HCT116 (cell line): ENCODE measurements around the gene ZNF133. TPM values are rescaled to one million over a fixed set of nuclear protein-coding genes. Genes with fewer than 3 reads are reported as not detected.
"Not testable (repeated sequence)": the region's sequence is repeated elsewhere in the genome, so short reads cannot be mapped to it uniquely, and the experiment has no call there.

Experiments used
- ATAC-seq: fragments of 200-7000 bp; cut with Tn5 transposase; 2 replicates; pipeline ENCODE4 v1.9.1; 2020; ENCODE audit warnings: mild to moderate bottlenecking, moderate library complexity
- BruUV-seq: library from RNA; stranded (reverse); fragments of 400-500 nt; replicated peaks from 2 replicates; lab custom pipeline; 2021; lab: Mats Ljungman, UMichigan
- CTCF ChIA-PET: fragments of 300-600 bp; sonication (Branson Sonifier 250); formaldehyde crosslinking; loops from one replicate; lab custom pipeline; 2021; ENCODE audit warnings: antibody characterized with exemption; lab: Charles Lee
- POLR2A ChIA-PET: fragments of 300-600, 350-600 bp; sonication (Branson Sonifier 250); formaldehyde crosslinking; loops from one replicate; lab custom pipeline; 2021; ENCODE audit warnings: antibody characterized with exemption; lab: Charles Lee
- RAD21 ChIA-PET, 2 experiments: fragments of 300-600 bp; sonication (Branson Sonifier 250); formaldehyde crosslinking; loops; one replicate each; lab custom pipeline; 2023; ENCODE audit warnings: low total read pairs in 2 of 2; ENCODE audit not compliant: uncharacterized antibody in 2 of 2, unreplicated experiment in 2 of 2, low non-redundant PET in 1 of 2; lab: Charles Lee
- DNase-seq: peaks from one replicate; pipeline ENCODE4 v3.0.0-alpha.2; 2010; ENCODE audit warnings: low read depth, low spot score
- H2AFZ ChIP-seq: fragments of 200-600 bp; shearing (Covaris generic), sonication (generic); 2 replicates; pipeline ENCODE4 v1.6.1; 2017; ENCODE audit warnings: low read depth, mixed run types, mixed read lengths, antibody characterized with exemption, low read length; ENCODE audit not compliant: poor library complexity, severe bottlenecking
- H3K27ac ChIP-seq: 2 replicates; pipeline ENCODE4 v1.5.1; 2012; ENCODE audit warnings: low read depth, low read length
- H3K27me3 ChIP-seq: fragments of 200-600 bp; sonication (generic); 2 replicates; pipeline ENCODE4 v1.6.1; 2016; ENCODE audit warnings: mixed run types, low read length, mixed read lengths; ENCODE audit not compliant: insufficient read depth
- H3K36me3 ChIP-seq, 2 experiments: fragments of 200-500 bp in 1 of 2; fragments of 200-600 bp in 1 of 2; sonication (Bioruptor generic) in 1 of 2; sonication (generic) in 1 of 2; 2 replicates each; pipeline versions ENCODE4 v1.5.1 to v1.6.1; 2014 to 2016; ENCODE audit warnings: low read length in 2 of 2, inconsistent platforms in 1 of 2, mixed read lengths in 1 of 2, mixed run types in 1 of 2; ENCODE audit not compliant: insufficient read depth in 2 of 2, control insufficient read depth in 1 of 2
- H3K4me1 ChIP-seq, 2 experiments: fragments of 200-600 bp in 1 of 2; sonication (generic) in 1 of 2; 2 replicates each; pipeline versions ENCODE4 v1.5.1 to v1.6.1; 2012 to 2017; ENCODE audit warnings: low read length in 2 of 2, inconsistent platforms in 1 of 2, mild to moderate bottlenecking in 1 of 2, mixed read lengths in 1 of 2, mixed run types in 1 of 2, moderate library complexity in 1 of 2; ENCODE audit not compliant: insufficient read depth in 2 of 2, control insufficient read depth in 1 of 2
- H3K4me2 ChIP-seq: fragments of 200-600 bp; sonication (generic); 2 replicates; pipeline ENCODE4 v1.6.1; 2017; ENCODE audit warnings: mixed run types, low read length, mixed read lengths
- H3K4me3 ChIP-seq, 2 experiments: fragments of 200-600 bp in 1 of 2; sonication (generic) in 1 of 2; replicated peaks in 1 of 2; 2 replicates each; pipeline ENCODE4 v1.5.1; 2011 to 2016; ENCODE audit warnings: low read length in 2 of 2, control low read depth in 1 of 2, low read depth in 1 of 2, mild to moderate bottlenecking in 1 of 2, mixed read lengths in 1 of 2, mixed run types in 1 of 2
- H3K79me2 ChIP-seq: fragments of 200-600 bp; sonication (generic); 2 replicates; pipeline ENCODE4 v1.6.1; 2017; ENCODE audit warnings: mild to moderate bottlenecking, mixed run types, low read length, moderate library complexity, mixed read lengths; ENCODE audit not compliant: insufficient read depth
- H3K9ac ChIP-seq: fragments of 200-600 bp; sonication (generic); 2 replicates; pipeline ENCODE4 v1.6.1; 2016; ENCODE audit warnings: low read length, mixed read lengths
- H3K9me2 ChIP-seq: fragments of 200-600 bp; sonication (generic), shearing (Covaris generic); 2 replicates; pipeline ENCODE4 v1.6.1; 2017; ENCODE audit warnings: mixed run types, mild to moderate bottlenecking, moderate library complexity; ENCODE audit not compliant: insufficient read depth
- H3K9me3 ChIP-seq, 2 experiments: fragments of 200-500 bp in 1 of 2; fragments of 200-600 bp in 1 of 2; sonication (Bioruptor generic) in 1 of 2; sonication (generic) in 1 of 2; 2 replicates each; pipeline ENCODE4 v1.6.1; 2014 to 2017; ENCODE audit warnings: low read length in 2 of 2, mixed read lengths in 2 of 2, inconsistent platforms in 1 of 2, low read depth in 1 of 2, mild to moderate bottlenecking in 1 of 2, mixed run types in 1 of 2, moderate library complexity in 1 of 2; ENCODE audit not compliant: control insufficient read depth in 1 of 2, insufficient read depth in 1 of 2
- H4K20me1 ChIP-seq: fragments of 200-600 bp; sonication (generic), shearing (Covaris generic); 2 replicates; pipeline ENCODE4 v1.6.1; 2017; ENCODE audit warnings: mixed run types, mild to moderate bottlenecking, moderate library complexity; ENCODE audit not compliant: insufficient read depth
- CBX3 ChIP-seq: IDR thresholded peaks from 2 replicates; pipeline ENCODE4 v1.6.1; 2012; ENCODE audit warnings: low read depth
- CEBPB ChIP-seq: IDR thresholded peaks from 2 replicates; pipeline ENCODE4 v1.6.1; 2012; ENCODE audit warnings: low read depth
- CTCF ChIP-seq, 3 experiments: fragments of 200-600 bp in 1 of 3; sonication (generic) in 1 of 3; IDR thresholded peaks in 2 of 3; conservative IDR thresholded peaks in 1 of 3; 2 replicates each; pipeline ENCODE4 v1.5.1; 2012 to 2017; ENCODE audit warnings: low read depth in 2 of 3, low read length in 2 of 3, antibody characterized with exemption in 1 of 3, borderline replicate concordance in 1 of 3, control low read depth in 1 of 3, mild to moderate bottlenecking in 1 of 3, mixed read lengths in 1 of 3, mixed run types in 1 of 3, moderate library complexity in 1 of 3; ENCODE audit not compliant: insufficient read depth in 1 of 3
- ELF1 ChIP-seq: IDR thresholded peaks from 2 replicates; pipeline ENCODE4 v1.6.1; 2012; ENCODE audit warnings: low read depth, borderline replicate concordance
- EZH2 ChIP-seq: fragments of 200-600 bp; sonication (generic); IDR thresholded peaks from 2 replicates; pipeline ENCODE4 v1.6.1; 2017; ENCODE audit warnings: antibody characterized with exemption, mixed run types
- FOSL1 ChIP-seq: IDR thresholded peaks from 2 replicates; pipeline ENCODE4 v1.6.1; 2012; ENCODE audit warnings: low read depth
- JUND ChIP-seq: IDR thresholded peaks from 2 replicates; pipeline ENCODE4 v1.6.1; 2012
- POLR2A ChIP-seq: IDR thresholded peaks from 2 replicates; pipeline ENCODE4 v1.7.0; 2011; ENCODE audit warnings: borderline replicate concordance; ENCODE audit not compliant: insufficient read depth, insufficient read length; ENCODE audit errors: extremely low read depth
- RAD21 ChIP-seq: IDR thresholded peaks from 2 replicates; pipeline ENCODE4 v1.6.1; 2012; ENCODE audit warnings: low read depth, mild to moderate bottlenecking
- SP1 ChIP-seq: IDR thresholded peaks from 2 replicates; pipeline ENCODE4 v1.6.1; 2012; ENCODE audit warnings: low read depth
- SRF ChIP-seq: IDR thresholded peaks from 2 replicates; pipeline ENCODE4 v1.6.1; 2012; ENCODE audit warnings: low read depth
- TCF7L2 ChIP-seq: IDR thresholded peaks from 2 replicates; pipeline ENCODE4 v1.7.0; 2011; ENCODE audit warnings: borderline replicate concordance, inconsistent platforms; ENCODE audit not compliant: insufficient read depth, insufficient read length; ENCODE audit errors: extremely low read depth
- ZBTB33 ChIP-seq: IDR thresholded peaks from 2 replicates; pipeline ENCODE4 v1.6.1; 2011; ENCODE audit warnings: mild to moderate bottlenecking, low read length, moderate library complexity; ENCODE audit not compliant: insufficient replicate concordance; ENCODE audit errors: extremely low read depth
- ZFX ChIP-seq: fragments of 450-650 bp; IDR thresholded peaks from 2 replicates; pipeline ENCODE4 v1.6.1; 2017
- intact Hi-C: fragments of 100-400 bp; cut with micrococcal nuclease; formaldehyde crosslinking; loops from 2 replicates; pipeline ENCODE4 v1.10.0; 2022
- total RNA-seq: library from RNA; stranded (reverse); gene quantifications from one replicate; pipeline ENCODE4 v1.2.1, GENCODE V29; 2021; ENCODE audit not compliant: unreplicated experiment

The ZNF133 gene
- total RNA-seq, 1 experiment from 2014 or later: 9.3 TPM

- H3K9me3 ChIP-seq, H3K36me3 ChIP-seq, POLR2A ChIA-PET, ATAC-seq, DNase-seq, BruUV-seq, H3K79me2 ChIP-seq, H2AFZ ChIP-seq, H3K4me1 ChIP-seq, H3K27ac ChIP-seq, H4K20me1 ChIP-seq, H3K9ac ChIP-seq, H3K27me3 ChIP-seq, CTCF ChIA-PET, H3K4me3 ChIP-seq, RAD21 ChIA-PET, H3K4me2 ChIP-seq, H3K9me2 ChIP-seq, intact Hi-C loops: not testable (repeated sequence)
Observed at GRCh38 chr20:18349749-18350148, 61.4 kb downstream of the ZNF133 start.

- BruUV-seq: no TSS peak
- no peak overlapping the region for H2AFZ ChIP-seq
- H3K9me2 ChIP-seq: no peaks in the 10 kb centered on the region
- intact Hi-C loops: no loop called here
- no peak for ATAC-seq
- H3K27me3 ChIP-seq: no peaks in the 10 kb centered on the region
- no peak overlapping the region for H3K4me2 ChIP-seq
- H3K9me3 ChIP-seq: no peaks in the 10 kb centered on the region
- TF ChIP-seq ZFX (no peak), SRF (no peak), TCF7L2 (no peak), CEBPB (no peak), RAD21 (no peak), ZBTB33 (no peak), POLR2A (no peak), JUND (no peak), FOSL1 (no peak), SP1 (no peak), CBX3 (no peak), ELF1 (no peak), CTCF (IDR thresholded peaks at IDR 0.05 in 2 of 3, conservative IDR thresholded peaks at IDR 0.05 in 1 of 3; ENCODE audit: borderline replicate concordance in 1 of 3, insufficient read depth in 1 of 3, low read depth in 2 of 3, low read length in 2 of 3) (no peak), EZH2 (no peak)
- TF ChIP-seq, all 23 proteins: peak for 0
- no peak for DNase-seq
- Histone ChIP-seq H3K27ac (no peak overlapping the region), H3K4me3 (no peak overlapping the region), H3K4me1 (no peaks in the 10 kb centered on the region), H4K20me1 (no peaks in the 10 kb centered on the region), H3K9ac (no peak overlapping the region), H3K36me3 (no peaks in the 10 kb centered on the region), H3K79me2 (no peaks in the 10 kb centered on the region)
- ChIA-PET CTCF (no interaction called here), POLR2A (no interaction called here), RAD21 (no interaction called here)
Observed at GRCh38 chr20:18359854-18360253, 71.5 kb downstream of the ZNF133 start.
